ENCODE measurements around the gene PDZRN4.
"Not testable (repeated sequence)": the region's sequence is repeated elsewhere in the genome, so short reads cannot be mapped to it uniquely, and the experiment has no call there.

The PDZRN4 gene

GRCh38 chr12:41220931-41221330 is 32.8 kb downstream of the PDZRN4 start:
- DNase-seq = no peak

GRCh38 chr12:41221491-41221890 is 33.4 kb downstream of the PDZRN4 start:
- peak; percentile 35 for DNase-seq

GRCh38 chr12:41223600-41223999 is 35.5 kb downstream of the PDZRN4 start:
- no peak for DNase-seq

- DNase-seq = no peak
These were observed 35.9 kb downstream of the PDZRN4 start for GRCh38 chr12:41224066-41224465.

GRCh38 chr12:41225179-41225578 is 37.1 kb downstream of the PDZRN4 start:
- DNase-seq = no peak

DNA sequence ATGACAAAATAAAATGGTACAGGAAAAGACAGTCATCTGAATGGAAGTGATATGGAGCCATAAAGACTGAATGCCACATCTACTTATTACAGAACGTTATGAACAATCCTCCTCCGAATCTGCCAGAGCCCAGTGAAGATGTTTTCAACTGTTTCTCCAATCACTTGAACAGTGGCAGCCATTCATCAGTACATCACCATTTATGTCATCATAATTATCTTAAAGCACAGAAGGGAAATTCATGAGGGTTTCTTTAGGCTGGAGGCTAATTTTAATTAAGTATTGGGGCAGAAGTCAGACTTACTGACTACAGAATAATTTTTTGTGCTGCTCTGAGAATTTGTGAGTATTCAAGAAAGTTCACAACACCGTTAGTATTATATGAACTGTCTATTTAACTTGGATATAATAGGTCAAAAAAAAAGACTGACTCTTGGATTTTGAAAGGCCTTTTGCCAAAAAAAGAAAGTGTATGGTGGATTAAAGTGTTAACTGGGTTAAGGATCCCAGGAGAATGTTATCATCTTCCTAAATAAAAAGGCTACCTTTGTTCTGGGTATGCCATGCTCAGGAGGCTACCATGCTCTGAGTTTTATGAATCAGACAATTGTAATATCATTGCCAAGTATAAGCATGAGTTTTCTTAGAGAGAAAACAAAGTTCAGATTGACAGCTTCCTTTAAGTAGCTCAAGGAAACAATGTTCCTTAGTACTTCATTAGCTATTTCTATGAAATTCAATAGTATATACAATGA is 40.1 kb downstream of the PDZRN4 start:
- no peak for DNase-seq

DNA sequence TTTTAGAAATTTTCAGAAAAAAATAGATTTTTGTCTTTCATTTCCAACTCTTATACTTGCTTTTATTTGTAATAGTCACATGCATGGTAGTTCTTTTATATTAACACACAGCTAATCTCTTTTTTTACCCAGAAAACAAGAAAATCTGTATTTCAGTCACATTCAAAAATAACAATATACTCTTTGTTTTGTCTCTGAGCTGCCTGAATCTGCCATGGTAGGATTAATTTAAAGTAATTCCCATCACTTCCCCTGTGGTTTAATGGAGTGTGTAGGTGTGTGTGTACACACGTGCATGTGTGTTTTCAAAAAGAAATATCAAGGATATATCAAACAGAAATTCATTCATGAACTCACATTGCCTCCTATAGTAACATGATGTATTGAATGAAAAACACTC is 42.6 kb downstream of the PDZRN4 start:
- DNase-seq = no peak

- DNase-seq = no peak
These were observed 46.6 kb downstream of the PDZRN4 start for GRCh38 chr12:41234692-41235091.

DNA sequence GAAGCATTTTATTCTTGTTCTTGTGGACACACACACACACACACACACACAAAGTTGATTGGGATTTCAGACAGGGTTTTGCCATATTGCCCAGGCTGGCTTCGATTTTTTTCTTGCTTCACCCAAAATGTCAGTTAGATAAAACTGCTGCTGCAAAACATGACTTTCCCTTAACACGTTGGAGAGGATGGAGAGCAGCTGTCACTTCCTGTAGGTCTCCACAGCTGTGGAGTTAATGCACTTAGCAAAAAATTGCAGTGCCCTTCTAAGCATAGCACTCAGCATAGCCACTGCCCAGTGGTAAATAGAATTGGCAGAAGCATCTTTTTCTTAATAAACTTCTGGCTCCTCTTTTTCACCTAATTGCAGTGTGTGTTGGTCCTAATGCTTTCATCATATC is 54.5 kb downstream of the PDZRN4 start:
- no peak for DNase-seq

- no peak for DNase-seq
These were observed 60.3 kb downstream of the PDZRN4 start for GRCh38 chr12:41248391-41248790.

DNA sequence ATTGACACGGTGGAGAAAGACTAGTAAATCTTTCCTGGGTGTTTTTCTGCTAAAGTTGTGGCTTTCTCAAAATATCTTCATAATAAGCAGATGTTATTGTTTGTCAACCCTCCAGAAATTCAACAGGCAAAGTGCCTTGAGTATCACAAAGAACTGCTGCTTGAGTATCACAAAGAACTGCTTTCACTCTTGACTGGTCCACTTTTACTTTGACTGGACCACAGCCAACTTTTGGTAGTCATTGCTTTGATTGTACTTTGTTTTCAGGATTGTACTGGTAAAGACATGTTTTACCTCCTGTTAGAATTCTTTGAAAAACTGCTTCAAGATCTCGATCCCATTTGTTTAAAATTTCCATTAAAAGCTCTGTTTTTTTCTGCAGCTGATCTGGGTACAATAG is 62.6 kb downstream of the PDZRN4 start:
- no peak for DNase-seq

DNA sequence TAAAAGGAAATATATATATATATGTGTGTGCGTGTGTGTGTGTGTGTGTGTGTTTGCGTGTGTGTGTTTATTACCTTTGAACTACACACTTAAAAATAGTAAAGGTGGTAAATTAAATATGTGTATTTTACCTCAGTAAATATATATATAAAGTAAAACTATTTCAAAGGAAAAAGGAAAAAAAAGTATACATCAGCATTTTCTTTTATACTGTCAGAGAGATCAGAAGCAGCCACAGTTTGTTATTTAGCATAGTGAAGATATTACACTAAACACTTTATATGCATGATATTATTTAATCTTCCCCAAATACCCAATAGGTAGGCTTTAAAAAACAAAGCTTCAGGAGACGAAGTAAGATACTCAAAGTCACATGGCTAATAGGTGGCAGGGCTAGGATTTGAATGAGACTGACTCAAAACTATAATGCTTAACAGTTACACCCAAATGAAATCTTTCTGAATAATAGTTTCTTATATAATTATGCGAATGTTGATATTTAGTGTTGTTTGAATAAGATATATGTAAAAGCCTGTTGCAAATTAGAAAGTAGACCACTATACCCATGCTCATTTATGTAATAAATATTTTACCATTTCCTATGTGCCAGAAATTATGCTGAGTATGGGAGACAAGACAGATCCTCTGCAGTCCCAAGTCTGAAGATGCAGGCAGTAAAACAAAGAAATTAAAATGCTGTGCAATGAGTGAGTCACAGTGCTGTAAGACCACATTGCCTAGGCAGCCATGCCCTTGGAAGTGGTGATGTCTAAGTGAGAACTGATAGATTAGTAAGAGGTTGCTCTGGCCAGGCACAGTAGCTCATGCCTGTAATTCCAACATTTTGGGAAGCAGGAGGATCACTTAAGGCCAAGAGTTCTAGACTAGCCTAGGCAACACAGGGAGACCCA is 66.1 kb downstream of the PDZRN4 start:
- DNase-seq = no peak

GRCh38 chr12:41263196-41263595 is 75.1 kb downstream of the PDZRN4 start:
- not testable (repeated sequence) for DNase-seq

DNA sequence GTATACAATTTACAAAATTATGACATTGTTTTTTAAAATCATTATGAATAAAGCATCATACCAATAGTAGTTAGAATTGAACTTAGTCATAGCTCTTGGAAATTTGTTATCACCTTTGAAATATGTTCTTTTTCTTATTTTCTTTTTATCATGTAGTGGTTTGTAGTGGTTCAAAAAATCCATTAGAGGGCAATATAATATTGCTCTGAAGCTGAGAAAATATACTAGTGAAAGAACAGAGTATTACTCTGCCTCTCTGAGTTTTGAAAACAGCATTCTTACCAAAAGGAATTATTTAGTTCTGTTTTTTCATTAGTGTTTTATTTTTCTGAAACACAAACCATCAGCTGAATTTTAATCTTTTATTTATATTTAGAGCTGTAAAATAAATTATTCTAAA is 76.2 kb downstream of the PDZRN4 start:
- DNase-seq = peak; percentile 45

DNA sequence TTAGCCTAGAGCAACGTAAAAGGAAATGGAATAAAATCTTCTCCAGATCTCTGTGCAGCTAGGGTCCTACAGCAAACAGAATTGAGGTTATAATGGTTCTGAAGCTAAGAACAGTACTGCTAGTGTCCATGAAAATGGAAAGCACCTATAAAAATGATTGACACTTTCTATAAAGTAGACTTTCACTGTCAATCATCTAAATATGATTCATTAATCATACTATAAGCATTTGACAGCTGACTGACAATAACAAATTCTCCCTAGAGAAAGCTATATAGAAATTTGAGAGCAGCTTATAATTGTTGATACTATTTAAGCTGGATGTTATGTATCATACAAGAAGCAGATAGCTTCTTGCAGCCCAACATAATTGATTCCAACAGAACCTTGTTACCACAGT is 80.9 kb downstream of the PDZRN4 start:
- DNase-seq = no peak

GRCh38 chr12:41271489-41271888 is 83.4 kb downstream of the PDZRN4 start:
- DNase-seq = no peak

- no peak for DNase-seq
These were observed 86.5 kb downstream of the PDZRN4 start for GRCh38 chr12:41274643-41275042.

DNA sequence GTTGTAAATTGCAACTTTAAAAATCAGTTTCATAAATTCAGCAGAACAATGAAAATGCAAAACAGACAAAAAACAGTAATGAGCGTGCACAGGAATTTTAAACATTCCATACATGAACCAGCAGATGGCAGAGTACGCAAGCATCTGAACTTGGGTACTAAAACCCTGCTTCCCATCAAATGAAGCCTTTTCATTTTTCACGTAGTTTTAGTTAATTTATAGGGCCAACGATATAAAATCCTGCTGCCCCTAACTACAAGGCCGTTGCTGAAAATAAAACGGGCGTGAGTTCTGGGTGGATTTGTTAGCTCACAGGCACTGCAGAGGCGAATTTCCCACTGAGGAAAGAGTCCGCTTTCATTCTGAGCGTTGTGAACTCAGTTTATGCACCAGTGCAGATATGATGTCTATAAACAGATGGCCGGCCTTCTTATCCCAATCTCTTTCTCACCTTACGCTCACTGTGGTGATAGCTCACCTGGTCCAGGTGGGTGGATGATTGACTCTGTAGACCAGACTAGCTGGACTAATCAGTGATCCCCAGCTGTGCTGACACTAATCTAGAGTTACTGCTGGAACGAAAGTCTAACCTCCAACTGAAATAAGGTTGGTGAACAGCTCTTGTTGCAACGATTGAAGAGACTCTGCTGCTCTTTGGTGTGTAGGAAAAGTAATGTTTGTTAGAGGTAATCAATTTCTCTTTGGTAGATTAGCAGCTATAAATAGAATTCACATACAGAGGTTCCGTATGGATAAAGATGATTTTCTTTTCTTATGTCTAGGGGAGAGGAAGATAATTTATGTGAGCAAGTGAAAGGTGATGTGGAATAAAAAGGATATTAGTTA is 89.2 kb downstream of the PDZRN4 start:
- peak; percentile 61 for DNase-seq

GRCh38 chr12:41277946-41278267 is 89.8 kb downstream of the PDZRN4 start:
- no peak for DNase-seq

GRCh38 chr12:41280341-41281095 is 92.4 kb downstream of the PDZRN4 start:
- DNase-seq = not testable (repeated sequence)

- DNase-seq = not testable (repeated sequence)
These were observed 97.3 kb downstream of the PDZRN4 start for GRCh38 chr12:41285470-41285869.

DNA sequence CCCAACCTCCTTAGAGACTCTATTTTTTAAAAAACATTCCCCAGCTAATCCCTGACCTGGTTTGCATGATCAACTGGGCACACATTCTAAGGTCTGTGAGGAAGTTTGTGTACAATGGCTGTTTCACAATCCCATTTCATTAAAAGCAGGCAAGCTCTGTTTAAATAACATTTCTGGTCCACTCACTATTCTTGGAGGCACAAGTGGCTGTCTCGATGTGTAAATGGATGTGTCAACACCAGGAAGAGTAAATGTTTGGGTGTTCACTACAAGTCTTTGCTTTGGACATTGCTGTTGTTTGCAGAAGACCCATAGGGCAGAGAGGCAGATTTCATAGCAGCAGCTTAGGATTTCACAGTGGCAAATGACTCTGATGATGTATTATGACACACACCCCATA is 98.3 kb downstream of the PDZRN4 start:
- no peak for DNase-seq

Measured in hematopoietic multipotent progenitor cell treated with erythropoietin and hydrocortisone succinate and interleukin-3 and kit ligand, for 8 days (in vitro differentiated cells).